ENCODE measurements around the gene EXPH5. TPM values are rescaled to one million over a fixed set of nuclear protein-coding genes. Genes with fewer than 3 reads are reported as not detected.
"Not testable (repeated sequence)": the region's sequence is repeated elsewhere in the genome, so short reads cannot be mapped to it uniquely, and the experiment has no call there.

The EXPH5 gene
- total and polyA plus RNA-seq, 2 donors, result 0.33 to 5.1 TPM

DNA sequence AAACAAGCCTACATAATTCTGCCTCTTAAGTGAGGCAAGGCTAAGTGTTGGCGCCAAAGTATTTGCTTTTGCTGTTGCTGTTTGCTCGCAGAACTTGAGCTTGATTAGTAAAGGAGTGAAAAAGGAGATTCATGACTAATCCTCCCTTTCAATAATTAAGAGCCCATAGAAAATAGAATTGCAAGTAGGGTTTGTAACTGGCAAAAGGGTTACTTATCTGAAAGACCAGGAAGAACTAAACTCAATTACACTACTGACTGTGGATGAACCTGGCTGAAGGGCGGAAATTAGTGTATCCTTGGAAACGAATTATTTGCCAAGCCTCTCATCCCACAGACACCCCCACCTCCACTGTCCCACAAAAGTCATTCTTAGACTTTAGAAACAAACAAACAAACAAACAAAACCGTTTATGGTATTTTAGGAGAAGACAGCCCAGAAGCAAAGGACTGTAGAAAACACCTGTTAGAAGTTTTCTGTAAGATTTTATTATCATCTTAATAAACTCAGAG lies 411 bp upstream of the EXPH5 start:
- no peak for DNase-seq (ENCODE audit: extremely low spot score)
- H3K27ac ChIP-seq (ENCODE audit: low read depth), result no peak overlapping the region

GRCh38 chr11:108592591-108593213 lies 866 bp downstream of the EXPH5 start:
- Histone ChIP-seq H3K36me3 (ENCODE audit: insufficient read depth) (no peaks in the 10 kb centered on the region), H3K27ac (ENCODE audit: low read depth) (no peak overlapping the region), H3K4me1 (ENCODE audit: insufficient read depth) (no peaks in the 10 kb centered on the region), H3K4me3 (ENCODE audit: low read depth, low read length) (peak overlapping the region; percentile 72)
- no peak for DNase-seq (ENCODE audit: extremely low spot score)
- 1% methylated on average over 43 of the region's 43 CpGs for WGBS

More for the DNA sequence above, 411 bp upstream of the EXPH5 start:
- WGBS, result 22% methylated on average over 5 of the region's 5 CpGs
- no peaks in the 10 kb centered on the region for H3K4me1 ChIP-seq (ENCODE audit: insufficient read depth)
- peak overlapping the region; percentile 72 for H3K4me3 ChIP-seq (ENCODE audit: low read depth, low read length)
- H3K36me3 ChIP-seq (ENCODE audit: insufficient read depth), result no peaks in the 10 kb centered on the region

GRCh38 chr11:108591893-108592292 lies 1.7 kb downstream of the EXPH5 start:
- Histone ChIP-seq H3K4me1 (ENCODE audit: insufficient read depth) (no peaks in the 10 kb centered on the region), H3K4me3 (ENCODE audit: low read depth, low read length) (no peak overlapping the region)
- 87% methylated on average over 4 of the region's 4 CpGs for WGBS

DNA sequence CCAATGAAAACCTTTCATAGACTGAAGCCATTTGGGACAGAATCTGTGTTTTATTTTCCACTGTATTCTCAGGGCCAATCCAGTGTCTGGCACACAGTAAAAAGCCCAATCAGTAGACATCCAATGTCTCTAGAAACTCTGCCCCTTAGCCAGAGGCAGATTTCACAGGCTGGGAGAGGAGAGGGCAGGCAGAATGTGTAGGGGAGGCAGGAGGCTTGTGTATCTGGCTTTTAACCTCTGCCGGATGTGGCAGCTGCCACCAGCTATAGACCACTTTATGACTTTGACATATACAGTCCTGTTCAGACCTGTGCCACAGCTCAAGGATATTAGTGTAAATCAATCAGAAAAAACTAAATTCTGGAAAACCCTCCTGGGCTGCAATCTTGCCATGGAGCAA lies 4.4 kb downstream of the EXPH5 start:
- DNase-seq (ENCODE audit: extremely low spot score), result no peak
- WGBS, result 41% methylated on average over 1 of the region's 1 CpG
- H3K4me1 ChIP-seq (ENCODE audit: insufficient read depth), result no peaks in the 10 kb centered on the region
- H3K36me3 ChIP-seq (ENCODE audit: insufficient read depth), result no peaks in the 10 kb centered on the region
- no peak overlapping the region for H3K27ac ChIP-seq (ENCODE audit: low read depth)
- H3K4me3 ChIP-seq (ENCODE audit: low read depth, low read length), result no peak overlapping the region

More at GRCh38 chr11:108591893-108592292, 1.7 kb downstream of the EXPH5 start:
- no peak for DNase-seq (ENCODE audit: extremely low spot score)
- Histone ChIP-seq H3K27ac (ENCODE audit: low read depth) (no peak overlapping the region), H3K36me3 (ENCODE audit: insufficient read depth) (no peaks in the 10 kb centered on the region)

- no peak overlapping the region for H3K27ac ChIP-seq (ENCODE audit: low read depth)
- H3K36me3 ChIP-seq (ENCODE audit: insufficient read depth), result no peaks in the 10 kb centered on the region
- H3K4me3 ChIP-seq (ENCODE audit: low read depth, low read length), result no peak overlapping the region
- no peaks in the 10 kb centered on the region for H3K4me1 ChIP-seq (ENCODE audit: insufficient read depth)
- DNase-seq (ENCODE audit: extremely low spot score), result no peak
- 52% methylated on average over 2 of the region's 2 CpGs for WGBS
Measured at GRCh38 chr11:108588287-108588686, 5.3 kb downstream of the EXPH5 start.

GRCh38 chr11:108587109-108587508 lies 6.5 kb downstream of the EXPH5 start:
- no peak for DNase-seq (ENCODE audit: extremely low spot score)
- Histone ChIP-seq H3K27ac (ENCODE audit: low read depth) (no peak overlapping the region), H3K4me1 (ENCODE audit: insufficient read depth) (no peaks in the 10 kb centered on the region), H3K4me3 (ENCODE audit: low read depth, low read length) (no peak overlapping the region), H3K36me3 (ENCODE audit: insufficient read depth) (no peaks in the 10 kb centered on the region)
- WGBS, result 91% methylated on average over 4 of the region's 4 CpGs

GRCh38 chr11:108586600-108586999 lies 7.0 kb downstream of the EXPH5 start:
- no peak overlapping the region for H3K4me3 ChIP-seq (ENCODE audit: low read depth, low read length)
- WGBS, result 76% methylated on average over 3 of the region's 3 CpGs
- DNase-seq (ENCODE audit: extremely low spot score), result no peak
- no peak overlapping the region for H3K27ac ChIP-seq (ENCODE audit: low read depth)
- H3K4me1 ChIP-seq (ENCODE audit: insufficient read depth), result no peaks in the 10 kb centered on the region
- H3K36me3 ChIP-seq (ENCODE audit: insufficient read depth), result no peaks in the 10 kb centered on the region

DNA sequence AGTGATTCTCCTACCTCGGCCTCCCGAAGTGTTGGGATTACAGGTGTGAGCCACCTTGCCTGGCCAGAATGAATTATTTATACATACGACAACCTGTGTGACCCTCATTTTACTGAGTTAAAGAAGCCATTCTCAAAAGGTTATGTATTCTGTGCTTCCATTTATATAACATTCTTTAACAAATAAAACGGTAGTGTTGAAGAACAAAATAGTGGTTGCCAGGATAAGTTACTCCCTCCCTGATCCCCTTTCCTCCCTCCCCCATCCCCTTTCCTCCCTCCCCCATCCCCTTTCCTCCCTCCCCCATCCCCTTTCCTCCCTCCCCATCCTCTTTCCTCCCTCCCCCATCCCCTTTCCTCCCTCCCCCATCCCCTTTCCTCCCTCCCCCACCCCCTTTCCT lies 7.4 kb downstream of the EXPH5 start:
- WGBS, result 92% methylated on average over 4 of the region's 4 CpGs
- H3K4me1 ChIP-seq (ENCODE audit: insufficient read depth); DNase-seq (ENCODE audit: extremely low spot score); H3K4me3 ChIP-seq (ENCODE audit: low read depth, low read length); H3K27ac ChIP-seq (ENCODE audit: low read depth); H3K36me3 ChIP-seq (ENCODE audit: insufficient read depth): not testable (repeated sequence)

DNA sequence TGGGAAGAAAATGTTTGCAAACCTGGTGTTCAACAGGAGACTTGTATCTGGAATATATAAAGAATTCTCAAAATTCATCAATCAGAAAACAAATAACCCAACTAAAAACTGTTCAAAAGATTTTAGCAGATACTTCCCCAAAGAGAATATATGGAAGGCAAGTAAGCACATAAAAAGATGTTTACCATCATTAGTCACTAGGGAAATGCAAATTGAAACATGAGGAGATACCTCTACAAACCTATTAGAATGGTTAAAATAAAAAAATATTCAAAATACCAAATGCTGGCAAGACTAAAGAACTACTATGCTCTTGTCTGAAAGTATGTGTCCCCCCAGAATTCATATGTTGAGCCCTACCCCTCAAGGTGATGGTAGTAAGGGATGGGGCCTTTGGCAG lies 8.6 kb downstream of the EXPH5 start:
- H3K27ac ChIP-seq (ENCODE audit: low read depth), result no peak overlapping the region
- no peaks in the 10 kb centered on the region for H3K4me1 ChIP-seq (ENCODE audit: insufficient read depth)
- no peak overlapping the region for H3K4me3 ChIP-seq (ENCODE audit: low read depth, low read length)
- DNase-seq (ENCODE audit: extremely low spot score), result no peak
- no peaks in the 10 kb centered on the region for H3K36me3 ChIP-seq (ENCODE audit: insufficient read depth)

DNA sequence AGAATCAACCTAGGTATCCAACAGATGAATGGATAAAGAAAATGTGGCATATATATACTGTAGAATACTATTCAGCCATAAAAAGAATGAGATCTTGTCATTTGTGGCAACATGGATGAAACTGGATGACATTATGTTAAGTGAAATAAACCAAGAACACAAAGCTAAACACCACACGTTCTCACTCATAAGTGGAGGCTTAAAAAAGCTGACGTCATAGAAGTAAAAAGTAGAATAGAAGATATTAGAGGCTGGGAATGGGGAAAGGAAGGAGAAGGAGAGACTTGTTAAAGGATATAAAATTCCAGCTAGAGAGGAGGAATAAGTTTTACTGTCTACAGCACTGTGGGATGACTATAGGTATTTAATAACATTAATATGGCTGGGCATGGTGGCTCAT lies 12.9 kb downstream of the EXPH5 start:
- no peaks in the 10 kb centered on the region for H3K36me3 ChIP-seq (ENCODE audit: insufficient read depth)
- H3K27ac ChIP-seq (ENCODE audit: low read depth), result no peak overlapping the region
- H3K4me3 ChIP-seq (ENCODE audit: low read depth, low read length), result no peak overlapping the region
- DNase-seq (ENCODE audit: extremely low spot score), result no peak
- H3K4me1 ChIP-seq (ENCODE audit: insufficient read depth), result no peaks in the 10 kb centered on the region
- 83% methylated on average over 2 of the region's 2 CpGs for WGBS

DNA sequence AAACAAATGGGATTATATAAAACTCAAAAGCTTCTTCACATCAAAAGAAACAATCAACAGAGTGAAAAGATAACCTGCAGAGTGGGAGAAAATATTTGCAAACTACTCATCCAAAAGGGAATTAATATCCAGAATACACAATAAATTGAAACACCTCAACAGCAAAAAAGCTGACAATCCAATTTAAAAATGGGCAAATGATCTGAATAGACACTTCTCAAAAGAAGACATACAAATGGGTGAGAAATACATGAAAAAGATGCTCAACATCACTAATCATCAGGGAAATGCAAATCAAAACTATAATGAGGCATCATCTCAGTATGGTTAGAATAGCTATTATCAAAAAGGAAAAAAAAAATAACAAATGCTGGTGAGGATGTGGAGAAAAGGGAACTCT lies 13.5 kb downstream of the EXPH5 start:
- H3K4me3 ChIP-seq (ENCODE audit: low read depth, low read length), result no peak overlapping the region
- DNase-seq (ENCODE audit: extremely low spot score), result no peak
- H3K27ac ChIP-seq (ENCODE audit: low read depth), result no peak overlapping the region
- H3K36me3 ChIP-seq (ENCODE audit: insufficient read depth), result no peaks in the 10 kb centered on the region
- H3K4me1 ChIP-seq (ENCODE audit: insufficient read depth), result no peaks in the 10 kb centered on the region

GRCh38 chr11:108576523-108576922 lies 17.0 kb downstream of the EXPH5 start:
- Histone ChIP-seq H3K4me1 (ENCODE audit: insufficient read depth) (no peaks in the 10 kb centered on the region), H3K4me3 (ENCODE audit: low read depth, low read length) (no peak overlapping the region), H3K27ac (ENCODE audit: low read depth) (no peak overlapping the region), H3K36me3 (ENCODE audit: insufficient read depth) (no peaks in the 10 kb centered on the region)
- 38% methylated on average over 1 of the region's 1 CpG for WGBS
- no peak for DNase-seq (ENCODE audit: extremely low spot score)

GRCh38 chr11:108574675-108575074 lies 18.9 kb downstream of the EXPH5 start:
- Histone ChIP-seq H3K4me1 (ENCODE audit: insufficient read depth) (no peaks in the 10 kb centered on the region), H3K4me3 (ENCODE audit: low read depth, low read length) (no peak overlapping the region), H3K36me3 (ENCODE audit: insufficient read depth) (no peaks in the 10 kb centered on the region), H3K27ac (ENCODE audit: low read depth) (no peak overlapping the region)
- DNase-seq (ENCODE audit: extremely low spot score), result no peak
- WGBS, result 92% methylated on average over 4 of the region's 4 CpGs

DNA sequence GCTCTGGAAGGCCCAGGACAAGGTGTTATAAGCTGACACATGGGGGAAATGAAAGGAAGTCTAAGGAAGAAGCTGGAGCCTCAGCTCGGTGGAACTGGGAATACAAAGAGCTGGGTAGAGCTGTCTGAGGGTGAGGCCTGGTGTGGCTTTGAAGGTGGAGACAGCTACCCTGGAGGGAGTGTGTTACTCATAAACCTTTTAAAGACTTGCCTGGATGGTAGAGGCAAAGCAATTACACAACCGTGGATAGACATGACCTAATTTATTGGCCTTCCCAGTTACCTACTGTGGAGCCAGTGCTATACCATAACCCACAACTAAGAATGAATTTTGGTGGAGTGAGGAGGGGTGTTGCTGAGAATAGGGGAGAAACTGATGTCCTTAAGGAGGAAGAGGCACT lies 22.6 kb downstream of the EXPH5 start:
- no peaks in the 10 kb centered on the region for H3K36me3 ChIP-seq (ENCODE audit: insufficient read depth)
- no peaks in the 10 kb centered on the region for H3K4me1 ChIP-seq (ENCODE audit: insufficient read depth)
- H3K4me3 ChIP-seq (ENCODE audit: low read depth, low read length), result no peak overlapping the region
- no peak for DNase-seq (ENCODE audit: extremely low spot score)
- no peak overlapping the region for H3K27ac ChIP-seq (ENCODE audit: low read depth)
- WGBS, result 68% methylated on average over 2 of the region's 2 CpGs

DNA sequence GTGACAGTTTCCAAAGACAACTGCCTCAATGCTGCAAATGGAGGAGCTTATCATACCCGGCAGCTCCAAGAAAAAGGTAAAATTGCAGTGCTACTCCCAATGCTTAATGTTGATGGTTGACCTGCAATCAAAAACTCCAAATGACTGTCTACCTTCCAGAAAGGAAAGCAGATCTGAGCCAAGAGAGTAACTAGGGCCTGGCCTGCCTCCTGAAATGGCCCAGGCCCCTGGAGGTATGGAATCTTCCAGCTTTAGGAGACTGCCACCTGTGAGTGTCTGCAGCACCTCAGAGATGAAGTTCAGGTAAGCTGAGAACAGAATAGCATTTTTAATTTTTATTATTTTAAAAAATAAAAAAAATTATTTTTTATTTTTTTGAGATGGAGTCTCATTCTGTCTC lies 23.7 kb downstream of the EXPH5 start:
- Histone ChIP-seq H3K36me3 (ENCODE audit: insufficient read depth) (no peaks in the 10 kb centered on the region), H3K27ac (ENCODE audit: low read depth) (no peak overlapping the region), H3K4me3 (ENCODE audit: low read depth, low read length) (no peak overlapping the region), H3K4me1 (ENCODE audit: insufficient read depth) (no peaks in the 10 kb centered on the region)
- WGBS, result 92% methylated on average over 1 of the region's 1 CpG
- DNase-seq (ENCODE audit: extremely low spot score), result no peak

Measured in urinary bladder (tissue), 4 donors.